ENCODE measurements around the gene SPATA32. TPM values are rescaled to one million over a fixed set of nuclear protein-coding genes. Genes with fewer than 3 reads are reported as not detected.

Gene SPATA32
- total RNA-seq, 1 donor from 2014 or later: 0.28 TPM

- intact Hi-C loops (cut with micrococcal nuclease): no loop called here
- no peak for DNase-seq
- Mint-ChIP-seq H3K4me3 (no peak overlapping the region), H3K4me1 (peaks cover 31% of the 10 kb centered on the region), H3K27ac (peak overlapping the region; percentile 53), H3K36me3 (ENCODE audit: low read depth) (peaks cover 62% of the 10 kb centered on the region), H3K9me3 (no peaks in the 10 kb centered on the region), H3K27me3 (no peaks in the 10 kb centered on the region)
Measured at GRCh38 chr17:45289301-45290268, 27.7 kb upstream of the SPATA32 start.

GRCh38 chr17:45288825-45289224 is 26.9 kb upstream of the SPATA32 start:
- peaks cover 64% of the 10 kb centered on the region for H3K36me3 Mint-ChIP-seq (ENCODE audit: low read depth)
- intact Hi-C loops (cut with micrococcal nuclease): no loop called here
- no peak for DNase-seq
- H3K27me3 Mint-ChIP-seq: no peaks in the 10 kb centered on the region
- H3K9me3 Mint-ChIP-seq: no peaks in the 10 kb centered on the region
- no peak overlapping the region for H3K4me3 Mint-ChIP-seq
- H3K4me1 Mint-ChIP-seq: peaks cover 29% of the 10 kb centered on the region
- peak overlapping the region; percentile 15 for H3K27ac Mint-ChIP-seq

GRCh38 chr17:45287526-45288500 is 25.9 kb upstream of the SPATA32 start:
- Mint-ChIP-seq H3K27ac (peak overlapping the region; percentile 53), H3K36me3 (ENCODE audit: low read depth) (peaks cover 63% of the 10 kb centered on the region)
- intact Hi-C loops (cut with micrococcal nuclease): no loop called here

GRCh38 chr17:45286286-45286685 is 24.4 kb upstream of the SPATA32 start:
- Mint-ChIP-seq H3K27ac (no peak overlapping the region), H3K9me3 (no peaks in the 10 kb centered on the region), H3K4me3 (no peak overlapping the region), H3K27me3 (no peaks in the 10 kb centered on the region), H3K4me1 (peaks cover 15% of the 10 kb centered on the region), H3K36me3 (ENCODE audit: low read depth) (peaks cover 69% of the 10 kb centered on the region)
- DNase-seq: no peak
- intact Hi-C loops (cut with micrococcal nuclease): no loop called here

More at GRCh38 chr17:45287526-45288500, 25.9 kb upstream of the SPATA32 start:
- H3K4me1 Mint-ChIP-seq: peaks cover 21% of the 10 kb centered on the region
- no peak for DNase-seq
- no peaks in the 10 kb centered on the region for H3K27me3 Mint-ChIP-seq
- no peaks in the 10 kb centered on the region for H3K9me3 Mint-ChIP-seq
- no peak overlapping the region for H3K4me3 Mint-ChIP-seq

GRCh38 chr17:45284176-45285140 is 22.6 kb upstream of the SPATA32 start:
- peak; percentile 75 for DNase-seq
- intact Hi-C loops (cut with micrococcal nuclease): no loop called here

GRCh38 chr17:45283711-45284110 is 21.8 kb upstream of the SPATA32 start:
- Mint-ChIP-seq H3K4me3 (no peak overlapping the region), H3K27ac (peak overlapping the region; percentile 53), H3K36me3 (ENCODE audit: low read depth) (peaks cover 66% of the 10 kb centered on the region), H3K9me3 (no peaks in the 10 kb centered on the region), H3K4me1 (peaks cover 8% of the 10 kb centered on the region), H3K27me3 (no peaks in the 10 kb centered on the region)
- DNase-seq: no peak
- intact Hi-C loops (cut with micrococcal nuclease): no loop called here

More at GRCh38 chr17:45284176-45285140, 22.6 kb upstream of the SPATA32 start:
- Mint-ChIP-seq H3K36me3 (ENCODE audit: low read depth) (peaks cover 66% of the 10 kb centered on the region), H3K4me3 (no peak overlapping the region), H3K4me1 (peaks cover 8% of the 10 kb centered on the region), H3K27ac (peak overlapping the region; percentile 53), H3K27me3 (no peaks in the 10 kb centered on the region), H3K9me3 (no peaks in the 10 kb centered on the region)

- Mint-ChIP-seq H3K27ac (peak overlapping the region; percentile 53), H3K27me3 (no peaks in the 10 kb centered on the region), H3K4me3 (no peak overlapping the region), H3K4me1 (peaks cover 11% of the 10 kb centered on the region), H3K9me3 (no peaks in the 10 kb centered on the region), H3K36me3 (ENCODE audit: low read depth) (peaks cover 63% of the 10 kb centered on the region)
- DNase-seq: no peak
- intact Hi-C loops (cut with micrococcal nuclease): no loop called here
Measured at GRCh38 chr17:45282683-45283644, 21.1 kb upstream of the SPATA32 start.

- intact Hi-C loops (cut with micrococcal nuclease): no loop called here
- Mint-ChIP-seq H3K27me3 (no peaks in the 10 kb centered on the region), H3K36me3 (ENCODE audit: low read depth) (peaks cover 49% of the 10 kb centered on the region), H3K27ac (peak overlapping the region; percentile 36), H3K4me1 (peaks cover 20% of the 10 kb centered on the region), H3K9me3 (no peaks in the 10 kb centered on the region), H3K4me3 (no peak overlapping the region)
- DNase-seq: no peak
Measured at GRCh38 chr17:45279898-45280297, 18.0 kb upstream of the SPATA32 start.

GRCh38 chr17:45277992-45278391 is 16.1 kb upstream of the SPATA32 start:
- intact Hi-C loops (cut with micrococcal nuclease): loop anchor here (1.0 kb wide), 2 partner anchors 34 to 107 kb away; no protein-coding TSS in a partner anchor
- Mint-ChIP-seq H3K36me3 (ENCODE audit: low read depth) (peaks cover 47% of the 10 kb centered on the region), H3K27me3 (no peaks in the 10 kb centered on the region), H3K27ac (peak overlapping the region; percentile 70), H3K9me3 (no peaks in the 10 kb centered on the region), H3K4me3 (no peak overlapping the region), H3K4me1 (peaks cover 17% of the 10 kb centered on the region)
- DNase-seq: no peak

GRCh38 chr17:45277216-45277849 is 15.4 kb upstream of the SPATA32 start:
- Mint-ChIP-seq H3K4me1 (peaks cover 14% of the 10 kb centered on the region), H3K36me3 (ENCODE audit: low read depth) (peaks cover 44% of the 10 kb centered on the region), H3K27me3 (no peaks in the 10 kb centered on the region), H3K9me3 (no peaks in the 10 kb centered on the region), H3K27ac (peak overlapping the region; percentile 70), H3K4me3 (no peak overlapping the region)
- peak; percentile 96 for DNase-seq
- intact Hi-C loops (cut with micrococcal nuclease): loop anchor here (1.0 kb wide), 2 partner anchors 35 to 108 kb away; no protein-coding TSS in a partner anchor

GRCh38 chr17:45276031-45276430 is 14.1 kb upstream of the SPATA32 start:
- intact Hi-C loops (cut with micrococcal nuclease): no loop called here
- Mint-ChIP-seq H3K4me1 (peaks cover 14% of the 10 kb centered on the region), H3K4me3 (no peak overlapping the region)

More at GRCh38 chr17:45276031-45276430, 14.1 kb upstream of the SPATA32 start:
- H3K9me3 Mint-ChIP-seq: no peaks in the 10 kb centered on the region
- no peak overlapping the region for H3K27ac Mint-ChIP-seq
- no peak for DNase-seq
- H3K27me3 Mint-ChIP-seq: no peaks in the 10 kb centered on the region
- H3K36me3 Mint-ChIP-seq (ENCODE audit: low read depth): peaks cover 41% of the 10 kb centered on the region
